Activated T-helper 9 cell treated with anti-CD3 and anti-CD28 coated beads, Interleukin-2, amount 50 U/mL, for 16 hours (primary cell): ENCODE measurements around the gene PACS2.

ENCODE experiments used
- DNase-seq: peaks from one replicate; pipeline ENCODE4 v3.0.0-alpha.2; 2020; ENCODE audit warnings: low read depth

Gene PACS2

DNA sequence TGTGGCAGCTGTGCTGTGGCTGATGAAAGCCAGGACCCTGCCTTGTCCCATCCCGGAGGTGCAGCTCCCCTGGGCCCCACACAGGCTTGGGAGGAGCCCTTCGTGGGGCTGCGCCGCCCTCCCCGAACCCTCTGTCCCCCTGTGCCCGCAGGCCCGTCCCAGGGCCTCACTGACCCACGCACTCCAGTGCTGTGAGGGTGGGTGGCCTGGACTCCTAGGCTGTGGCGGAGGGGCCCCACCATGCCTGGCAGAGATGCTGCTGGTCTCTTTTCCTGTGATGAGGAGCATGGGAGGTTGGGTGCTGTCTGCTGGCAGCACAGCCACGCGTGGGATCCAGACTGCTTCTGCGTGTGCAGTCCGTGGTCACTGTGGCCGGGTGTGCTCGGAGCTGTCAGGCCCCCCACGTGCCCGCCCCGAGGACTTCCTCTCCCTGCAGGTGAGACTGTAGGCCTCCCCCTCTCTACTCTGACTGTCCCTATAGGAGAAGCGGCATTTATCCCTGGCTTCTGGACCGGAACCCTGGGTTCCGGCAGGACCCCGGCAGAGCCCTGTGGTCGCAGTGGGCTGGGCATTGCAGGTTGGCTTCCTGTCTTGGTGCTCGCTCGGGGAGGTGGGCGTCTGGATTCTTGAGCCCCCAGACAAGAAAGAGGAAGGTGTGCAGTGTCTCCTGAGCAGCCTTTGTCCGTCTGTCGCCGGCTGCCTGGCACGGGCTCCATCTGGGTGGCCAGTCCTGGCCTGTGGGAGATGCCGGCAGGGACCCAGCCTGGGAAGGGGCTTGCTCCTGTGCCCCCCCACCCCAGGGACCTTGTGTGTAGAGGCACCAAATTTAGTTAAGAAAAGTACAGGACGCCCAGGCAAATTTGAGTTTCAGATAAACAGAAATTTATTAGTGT lies 107.4 kb downstream of the PACS2 start:
- DNase-seq, result no peak

DNA sequence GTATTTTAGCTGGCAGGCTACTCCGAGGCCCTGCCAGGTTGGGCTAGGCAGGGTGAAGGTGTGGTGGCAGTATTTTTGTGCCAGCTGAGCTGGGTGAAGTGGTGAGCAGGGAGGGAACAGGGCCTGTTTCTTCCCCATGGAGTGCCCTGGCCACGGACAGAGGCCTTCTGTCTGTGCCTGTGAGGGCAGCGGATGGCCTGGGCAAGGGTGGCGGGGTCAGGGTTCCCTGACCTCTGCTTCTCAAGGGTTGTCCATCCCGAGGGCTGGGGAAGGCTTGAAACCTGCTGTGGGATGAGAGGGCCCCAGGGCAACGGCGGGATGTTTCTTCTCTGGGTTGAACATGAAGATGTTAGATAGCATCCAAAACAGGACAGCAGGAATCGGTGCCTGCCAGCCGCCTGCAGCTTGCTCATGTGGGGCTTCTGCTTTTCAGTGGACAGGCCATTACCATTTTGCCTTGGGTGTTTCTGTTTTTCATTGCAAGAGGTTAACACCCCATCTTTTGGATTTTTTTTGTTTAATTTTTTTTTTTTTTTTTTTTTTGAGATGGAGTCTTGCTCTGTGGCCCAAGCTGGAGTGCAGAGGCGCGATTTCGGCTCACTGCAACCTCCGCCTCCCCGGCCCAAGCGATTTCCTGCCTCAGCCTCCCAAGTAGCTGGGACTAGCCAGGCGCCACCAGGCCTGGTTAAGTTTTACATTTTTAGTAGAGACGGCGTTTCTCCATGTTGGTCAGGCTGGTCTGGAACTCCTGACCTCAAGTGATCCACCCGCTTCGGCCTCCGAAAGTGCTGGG lies 108.3 kb downstream of the PACS2 start:
- DNase-seq, result no peak

DNA sequence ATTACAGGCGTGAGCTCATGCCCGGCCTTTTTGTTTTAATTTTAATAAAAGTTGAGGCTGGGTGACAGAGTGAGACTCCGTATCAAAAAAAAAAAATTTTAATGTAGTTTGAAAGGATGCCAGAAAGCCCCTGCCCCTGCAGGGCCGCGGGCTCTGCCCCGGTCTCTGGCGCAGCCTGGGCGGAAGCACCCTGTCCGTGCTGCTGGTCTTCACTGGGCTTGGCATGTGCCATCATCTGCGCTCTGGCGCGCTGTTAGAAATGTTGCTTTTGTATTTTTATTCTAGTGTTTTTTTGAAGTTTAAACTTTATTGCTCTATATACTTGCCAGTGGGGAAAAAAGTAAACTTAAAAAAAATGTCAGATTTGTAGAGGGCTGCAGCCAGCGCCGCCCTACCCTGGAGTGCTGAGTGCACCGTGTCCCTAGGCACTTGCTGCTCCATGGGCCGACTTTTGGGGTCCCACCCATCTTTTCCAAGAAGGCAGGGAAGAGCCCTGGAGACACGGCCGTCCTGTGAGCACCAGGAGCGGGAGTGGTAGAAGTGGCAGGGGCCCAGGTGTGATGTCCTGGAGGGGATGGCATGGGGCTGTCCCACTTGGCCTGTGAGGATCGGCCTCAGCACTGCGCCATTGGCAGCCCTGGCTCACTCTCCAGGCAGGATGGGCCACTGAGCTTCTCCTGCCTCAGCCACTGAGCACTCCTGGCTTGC lies 109.1 kb downstream of the PACS2 start:
- no peak for DNase-seq

DNA sequence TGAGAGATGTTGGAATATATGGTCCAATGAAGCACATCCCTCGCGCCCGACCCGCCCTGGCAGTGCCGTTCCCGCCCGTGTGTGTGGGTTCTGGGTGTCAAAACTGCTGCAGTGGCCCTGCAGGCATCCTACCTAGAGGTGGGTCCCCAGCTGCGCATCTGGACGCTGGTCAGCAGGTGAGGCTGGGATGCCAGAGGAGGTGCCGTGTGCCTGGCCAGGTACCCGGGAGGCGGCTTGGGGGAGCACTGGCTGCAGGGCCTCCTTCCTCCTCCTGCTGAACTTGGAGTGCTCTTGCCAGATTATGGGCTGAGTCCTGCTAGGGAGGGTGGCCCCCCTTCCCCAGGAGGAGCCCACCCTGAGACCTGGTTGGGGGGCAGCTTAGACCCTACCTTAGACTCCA lies 110.3 kb downstream of the PACS2 start:
- DNase-seq, result no peak

DNA sequence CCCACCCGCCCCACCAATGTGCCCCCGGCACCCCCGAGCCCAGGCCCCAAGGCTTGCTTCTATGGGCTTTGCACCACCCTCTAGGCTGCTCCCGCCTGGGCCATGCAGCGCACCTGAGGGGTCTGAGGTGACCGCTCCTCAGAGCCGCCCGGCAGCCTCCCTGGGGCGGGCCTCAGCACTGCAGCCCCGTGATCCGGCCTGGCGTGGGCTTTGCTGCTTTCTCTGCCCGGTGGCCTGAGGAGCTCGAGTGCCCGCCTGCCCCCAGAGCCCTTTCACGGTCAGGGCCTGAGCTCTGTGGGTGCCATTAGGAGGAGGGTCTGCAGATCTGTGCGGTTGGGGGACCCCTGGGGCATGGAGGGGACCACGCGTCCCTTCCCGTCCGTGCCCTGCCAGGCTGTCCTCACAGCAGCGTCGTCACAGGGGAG lies 111.3 kb downstream of the PACS2 start:
- DNase-seq, result no peak

DNA sequence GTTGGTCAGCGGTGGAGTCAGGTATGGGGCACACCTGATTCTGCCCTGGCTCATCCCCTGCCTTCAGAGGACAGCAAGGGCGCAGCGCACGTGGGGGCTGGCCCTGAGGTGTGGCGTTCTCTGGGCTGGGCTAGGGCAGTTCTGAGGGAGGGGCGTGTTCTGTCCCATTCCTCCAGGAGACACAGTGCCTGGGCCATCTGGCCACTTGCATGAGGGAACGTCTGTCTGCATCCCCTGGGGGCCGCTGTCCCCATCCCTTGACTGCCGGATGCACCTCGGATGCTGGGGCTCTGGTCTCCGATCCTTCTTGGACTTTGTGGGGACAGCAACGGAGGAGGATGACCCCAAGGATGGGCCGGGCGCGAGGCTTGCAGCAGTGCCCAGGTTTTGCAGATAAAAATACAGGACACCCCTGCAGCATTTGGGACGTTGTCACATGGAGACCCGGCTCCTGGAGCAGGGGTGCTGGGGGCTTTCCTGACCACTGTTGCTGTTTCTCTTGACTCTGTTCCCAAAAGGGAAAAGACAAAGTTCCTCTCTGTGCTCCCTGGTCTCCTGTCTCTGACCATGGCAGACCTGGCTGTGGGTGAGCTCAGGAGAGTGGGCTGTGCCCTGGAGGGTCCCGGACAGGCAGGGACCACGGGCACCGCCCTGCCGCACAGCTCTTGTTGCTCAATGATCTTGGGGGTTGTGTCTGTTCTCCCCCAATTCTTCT lies 112.0 kb downstream of the PACS2 start:
- no peak for DNase-seq

DNA sequence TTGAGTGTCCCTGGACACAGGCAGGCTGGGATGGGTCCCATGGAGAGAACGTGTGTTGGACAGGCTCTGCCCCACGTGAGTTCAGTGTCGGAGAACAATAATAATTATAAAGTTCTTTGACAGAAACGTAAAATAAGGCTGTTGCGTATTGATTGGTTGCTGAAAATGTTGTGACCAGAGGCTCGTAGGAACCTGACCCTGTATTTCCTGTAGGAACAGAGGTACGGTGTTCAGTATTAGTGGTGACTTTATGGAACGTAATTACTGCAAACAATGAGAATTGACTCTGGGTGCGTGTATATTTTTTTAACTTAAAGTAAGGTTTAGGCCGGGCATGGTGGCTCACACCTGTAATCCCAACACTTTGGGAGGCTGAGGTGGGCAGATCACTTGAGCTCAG lies 112.9 kb downstream of the PACS2 start:
- DNase-seq, result no peak

DNA sequence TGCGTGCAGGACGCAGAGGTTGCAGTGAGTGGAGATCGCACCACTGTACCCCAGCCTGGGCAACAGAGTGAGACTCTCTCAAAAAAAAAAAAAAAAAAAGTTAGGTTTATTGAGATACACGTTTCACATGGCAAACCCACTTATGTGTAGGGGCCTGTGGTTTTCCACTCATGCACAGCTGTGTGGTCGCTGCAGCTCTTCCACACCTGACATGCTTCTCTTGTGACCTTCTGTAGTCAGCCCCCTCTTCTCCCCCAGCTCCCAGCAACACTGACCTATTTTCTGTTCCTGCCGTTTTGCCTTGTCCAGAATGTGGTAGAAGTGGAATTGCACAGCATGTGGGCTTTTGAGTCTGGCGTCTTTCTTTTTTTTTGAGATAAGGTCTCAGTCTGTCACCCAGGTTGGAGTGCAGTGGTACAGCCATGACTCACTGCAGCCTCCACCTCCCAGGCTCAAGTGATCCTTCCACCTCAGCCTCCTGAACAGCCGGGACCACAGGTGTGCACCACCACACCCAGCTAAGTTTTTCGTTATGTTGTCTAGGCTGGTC lies 113.5 kb downstream of the PACS2 start:
- no peak for DNase-seq

DNA sequence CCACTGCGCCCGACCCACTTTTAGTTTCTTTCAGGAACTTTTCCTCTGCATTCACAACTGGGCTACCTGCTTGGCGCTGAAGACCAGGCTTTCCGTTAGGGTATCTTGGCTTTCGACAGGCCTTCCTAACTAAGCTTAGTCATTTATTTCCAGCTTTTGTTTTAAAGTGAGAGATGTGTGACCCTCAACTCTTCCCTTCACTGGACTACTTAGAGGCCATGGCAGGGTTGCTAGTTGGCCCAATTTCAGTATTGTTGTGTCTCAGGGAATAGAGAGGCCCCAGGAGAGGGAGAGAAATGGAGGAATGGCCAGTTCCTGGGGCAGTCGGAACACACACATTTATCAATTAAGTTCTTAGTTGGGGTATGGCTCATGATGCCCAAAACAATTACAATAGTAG lies 115.5 kb downstream of the PACS2 start:
- DNase-seq, result no peak

DNA sequence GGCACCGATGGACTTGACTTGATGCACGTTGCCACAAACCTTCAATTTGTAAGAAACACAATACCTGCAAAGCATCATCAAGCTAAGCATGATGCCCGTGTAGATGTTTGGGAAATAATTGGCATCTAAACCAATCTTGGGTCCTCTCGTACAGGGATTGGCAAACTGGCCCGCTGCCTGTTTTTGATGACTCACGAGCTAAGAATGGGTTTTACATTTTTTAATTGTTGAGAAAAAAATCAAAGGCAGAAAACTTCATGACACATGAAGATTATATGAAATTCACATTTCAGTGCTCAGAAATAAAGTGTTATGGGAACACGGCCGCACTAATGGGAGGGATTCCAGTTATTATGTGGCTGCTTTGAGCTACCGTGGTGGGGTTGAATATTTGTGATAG lies 116.0 kb downstream of the PACS2 start:
- DNase-seq, result no peak

DNA sequence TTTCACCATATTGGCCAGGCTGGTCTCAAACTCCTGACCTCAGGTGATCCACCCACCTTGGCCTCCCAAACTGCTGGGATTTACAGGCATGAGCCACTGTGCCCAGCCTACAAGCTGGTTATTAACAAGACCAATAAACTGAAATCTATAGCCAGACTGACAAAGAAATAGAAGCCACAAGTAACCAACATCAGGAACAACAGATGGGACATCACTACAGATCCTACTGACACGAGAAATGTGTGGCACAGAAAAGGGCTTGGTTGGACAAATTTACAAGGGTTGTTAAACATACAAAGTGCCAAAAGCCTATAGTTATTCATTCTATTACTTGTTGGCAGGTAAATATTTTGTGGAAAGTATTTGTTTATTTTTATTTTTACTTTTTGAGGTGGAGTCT lies 116.7 kb downstream of the PACS2 start:
- no peak for DNase-seq

DNA sequence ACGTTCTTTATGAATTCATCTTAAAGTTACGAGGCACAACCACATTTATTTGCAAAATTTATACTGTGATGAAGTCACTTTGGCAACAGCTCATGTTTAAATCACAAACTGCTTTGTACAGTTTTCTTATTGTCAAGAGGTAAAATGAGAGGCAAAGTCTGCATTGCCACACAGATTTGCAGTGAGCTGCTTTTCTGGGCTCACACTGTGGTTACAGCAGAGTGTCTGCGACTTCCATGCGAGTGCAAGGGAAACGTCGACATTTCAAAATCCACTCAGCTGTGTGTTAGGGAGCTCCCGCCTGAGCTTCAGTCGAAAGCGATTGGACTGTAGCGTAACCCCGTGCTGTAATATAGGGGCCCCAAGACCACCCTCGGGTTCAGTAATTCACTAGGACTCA lies 118.1 kb downstream of the PACS2 start:
- no peak for DNase-seq

DNA sequence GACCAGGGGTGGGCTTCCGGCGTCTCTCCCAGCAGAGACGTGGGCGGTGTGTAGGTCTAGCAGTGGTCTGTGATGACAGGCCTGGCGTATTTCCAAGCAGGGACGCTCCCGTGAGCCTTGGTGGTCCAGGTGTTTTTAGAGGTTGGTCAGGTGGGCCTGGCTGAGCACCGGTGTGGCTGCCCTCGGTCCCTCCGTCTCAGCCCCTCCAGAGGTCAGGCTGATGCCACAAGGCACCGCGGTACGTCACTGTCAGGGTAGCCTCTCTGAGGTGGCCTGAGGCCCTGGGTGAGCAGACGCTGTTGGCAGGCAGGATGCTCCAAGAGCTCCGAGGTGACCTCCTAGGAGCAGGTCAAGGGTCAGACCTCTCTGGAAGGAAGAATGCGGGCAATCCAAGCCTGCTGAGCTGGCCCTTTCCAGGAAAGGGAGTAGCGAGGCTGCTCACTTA lies 118.6 kb downstream of the PACS2 start:
- DNase-seq, result no peak

DNA sequence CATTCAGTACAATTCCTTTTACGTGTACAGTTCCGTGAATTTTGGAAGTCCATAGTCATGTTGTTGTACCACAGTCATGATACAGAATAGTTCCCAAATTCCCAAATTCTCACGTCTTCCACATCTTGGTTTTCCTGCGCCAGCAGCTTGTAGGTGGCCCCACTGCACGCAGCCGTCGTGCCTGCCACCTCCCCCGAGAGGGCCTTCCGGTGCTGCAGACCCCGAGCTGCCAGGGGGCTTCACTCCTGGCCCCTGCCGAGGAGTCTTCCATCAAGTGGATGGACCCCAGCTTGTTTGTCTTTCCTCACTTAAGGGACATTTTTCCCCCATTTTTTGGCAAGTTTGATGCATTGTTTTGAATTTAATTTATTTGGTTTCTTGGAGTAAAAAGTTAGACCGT lies 121.9 kb downstream of the PACS2 start:
- DNase-seq, result no peak

DNA sequence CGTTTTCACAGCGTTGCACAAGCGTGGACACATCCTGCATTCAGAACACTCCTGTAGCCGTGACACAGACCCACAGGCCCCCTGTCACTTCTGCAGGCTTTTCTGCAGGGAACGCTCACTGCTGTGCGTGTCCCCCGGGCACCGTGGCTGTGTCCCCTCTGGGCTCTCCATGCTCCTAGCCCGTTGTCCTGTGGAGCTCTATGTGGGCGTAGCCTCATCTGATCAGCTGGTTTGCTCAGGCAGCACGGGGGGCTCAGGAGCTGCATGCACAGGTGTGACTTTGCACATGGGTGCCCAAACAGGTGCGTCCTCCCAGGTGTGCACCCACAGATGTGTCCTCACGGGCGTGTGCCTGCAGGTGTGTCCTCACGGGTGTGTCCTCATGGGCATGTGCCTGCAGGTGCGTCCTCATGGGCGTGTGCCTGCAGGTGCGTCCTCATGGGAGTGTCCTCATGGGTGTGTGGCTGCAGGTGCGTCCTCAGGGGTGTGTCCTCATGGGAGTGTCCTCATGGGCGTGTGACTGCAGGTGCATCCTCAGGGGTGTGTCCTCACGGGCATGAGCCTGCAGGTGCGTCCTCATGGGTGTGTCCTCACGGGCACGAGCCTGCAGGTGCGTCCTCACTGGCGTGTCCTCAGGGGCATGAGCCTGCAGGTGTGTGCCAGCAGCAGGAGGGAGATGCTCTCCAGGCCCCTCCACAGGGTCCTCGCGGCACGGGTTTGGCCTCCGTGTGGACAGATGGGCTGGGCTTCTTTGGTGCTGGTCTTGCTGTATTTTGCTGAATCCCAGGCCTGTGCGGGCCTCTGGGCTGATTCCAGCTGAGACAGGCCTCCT lies 122.6 kb downstream of the PACS2 start:
- no peak for DNase-seq

DNA sequence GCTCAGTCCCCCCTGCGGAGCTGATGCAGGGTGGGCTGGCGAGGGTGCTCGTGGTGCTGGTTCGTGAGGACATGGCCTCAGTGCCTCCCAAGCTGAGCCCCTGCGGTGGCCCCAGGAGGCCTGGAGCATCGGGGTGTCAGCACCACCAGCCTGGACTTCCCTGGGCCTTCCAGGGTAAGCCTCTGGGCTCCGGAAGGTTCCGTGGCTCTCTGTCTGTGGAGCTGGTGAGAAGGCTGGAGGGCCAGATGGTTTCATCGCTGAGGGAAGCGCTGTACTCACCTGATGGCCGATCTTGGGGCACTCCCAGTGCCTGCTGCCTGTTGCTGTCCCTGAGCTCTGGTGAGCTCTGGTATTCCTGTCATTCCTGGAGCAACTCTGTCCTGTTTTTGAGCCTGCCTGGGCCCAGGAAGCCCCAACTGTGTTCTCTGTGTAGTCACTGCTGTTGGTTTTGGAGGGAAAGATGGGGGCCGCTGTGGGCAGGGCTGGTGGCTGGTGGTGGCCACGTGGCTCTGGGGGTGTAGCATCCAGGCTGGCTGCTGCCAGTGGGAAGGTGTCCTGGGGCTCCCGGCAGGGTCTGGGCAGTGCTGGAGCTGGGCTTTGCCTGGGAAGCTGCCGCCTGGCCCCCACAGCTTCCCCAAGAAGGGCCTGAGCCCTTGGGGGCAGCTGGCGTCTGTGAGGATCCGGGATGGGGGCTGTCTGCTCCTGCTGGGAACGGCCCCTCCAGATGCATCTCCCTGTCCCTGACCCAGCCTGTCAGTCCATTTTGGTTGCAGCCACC lies 123.4 kb downstream of the PACS2 start:
- no peak for DNase-seq

DNA sequence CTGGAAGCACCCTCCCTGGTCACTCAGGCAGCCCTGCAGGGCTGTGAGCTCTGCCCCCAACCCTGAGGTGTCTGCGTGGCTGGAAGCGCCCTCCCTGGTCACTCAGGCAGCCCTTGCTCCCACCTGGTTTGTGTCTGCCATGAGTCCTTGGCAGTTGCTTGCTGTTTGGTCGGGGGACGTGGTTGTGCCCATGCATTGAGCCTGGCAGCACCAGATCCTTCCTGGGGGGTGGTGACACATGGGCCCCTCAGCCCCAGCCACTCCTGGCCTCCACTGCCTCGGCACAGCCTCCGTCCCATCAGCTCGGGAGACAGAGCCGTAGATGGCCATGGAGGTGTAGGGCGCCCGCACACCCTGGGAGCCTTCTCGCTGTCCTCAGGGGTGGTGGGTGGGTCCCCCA lies 124.6 kb downstream of the PACS2 start:
- DNase-seq, result no peak

DNA sequence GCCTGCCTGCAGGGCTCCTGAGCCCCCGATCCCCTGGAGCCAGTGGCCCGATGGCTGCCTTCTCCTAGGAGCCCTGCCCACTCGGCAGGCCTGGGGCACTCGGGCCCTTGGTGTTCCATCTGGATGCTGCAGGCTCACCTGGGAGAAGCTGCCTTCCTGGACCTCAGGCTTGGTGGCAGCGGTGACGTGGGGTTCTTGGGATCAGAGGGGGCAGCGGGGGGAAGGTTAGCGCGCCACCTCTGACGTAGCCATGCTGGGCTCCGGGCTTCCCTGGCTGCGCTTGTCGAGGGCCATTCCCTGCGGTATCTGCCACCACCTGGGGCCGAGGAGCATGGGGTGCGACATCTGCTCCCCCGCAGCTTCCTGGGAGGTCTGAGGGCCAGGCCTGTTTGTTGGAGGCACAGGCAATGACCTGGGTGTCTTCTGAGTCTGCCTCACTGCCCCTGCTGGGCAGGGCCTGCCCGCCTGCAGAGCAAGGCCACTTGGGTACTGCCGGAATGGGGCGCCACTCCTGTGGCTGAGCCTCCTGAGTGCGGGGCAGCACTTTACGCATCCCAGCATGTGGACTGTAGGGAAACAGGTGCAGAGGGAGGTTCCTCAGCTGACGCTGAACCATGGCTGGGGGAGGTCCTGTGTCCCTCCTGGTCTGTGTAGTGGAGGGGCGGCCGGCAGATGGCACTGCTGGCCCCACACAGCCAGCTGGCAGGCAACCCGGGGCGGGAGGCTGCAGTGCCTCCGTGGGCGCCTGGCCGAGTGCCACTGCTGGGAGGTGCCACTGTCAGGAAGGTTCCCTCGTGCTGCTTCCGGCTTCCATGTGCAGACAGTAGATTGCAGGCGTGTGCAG lies 125.4 kb downstream of the PACS2 start:
- DNase-seq, result no peak

DNA sequence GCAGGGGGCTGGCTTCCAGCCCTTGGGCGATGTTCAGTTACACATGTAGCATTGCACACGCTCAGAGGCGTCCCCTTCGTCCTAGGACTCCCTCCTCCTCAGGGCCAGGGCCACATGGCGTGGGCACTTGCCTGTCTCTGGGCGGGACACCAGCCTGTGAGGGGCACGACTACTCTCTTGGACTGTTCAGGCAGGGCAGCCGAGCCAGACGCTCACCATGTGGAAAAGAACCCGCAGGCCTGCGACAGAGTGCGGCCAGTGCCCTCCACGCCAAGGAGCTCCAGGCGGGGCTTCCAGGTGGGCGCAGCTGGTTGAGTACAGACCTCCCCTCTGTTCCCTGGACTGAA lies 126.0 kb downstream of the PACS2 start:
- no peak for DNase-seq
